ENCODE data around the gene RGS3.

RGS3 gene

GRCh38 chr9:113588936-113589335, 125.4 kb downstream of the RGS3 start:
- TF ChIP-seq ESRRG (CRISPR knock-in tag; IDR thresholded peaks at IDR 0.05) (no peak), ZNF565 (CRISPR knock-in tag; conservative IDR thresholded peaks at IDR 0.05; ENCODE audit: low read depth) (no peak), TSHZ2 (CRISPR knock-in tag; IDR thresholded peaks at IDR 0.05) (no peak), ISL1 (CRISPR knock-in tag; IDR thresholded peaks at IDR 0.05) (no peak), TCF4 (CRISPR knock-in tag; IDR thresholded peaks at IDR 0.05; ENCODE audit: borderline replicate concordance) (no peak), ZNF8 (CRISPR knock-in tag; IDR thresholded peaks at IDR 0.05) (no peak), PPARA (CRISPR knock-in tag; IDR thresholded peaks at IDR 0.05; ENCODE audit: borderline replicate concordance) (no peak)
- ATAC-seq, result no peak

GRCh38 chr9:113589407-113589806, 125.9 kb downstream of the RGS3 start:
- ATAC-seq, result no peak
- TF ChIP-seq ISL1 (CRISPR knock-in tag; IDR thresholded peaks at IDR 0.05) (no peak), PATZ1 (CRISPR knock-in tag; IDR thresholded peaks at IDR 0.05; ENCODE audit: borderline replicate concordance) (no peak), CSRNP3 (CRISPR knock-in tag; IDR thresholded peaks at IDR 0.05) (no peak), PPARA (CRISPR knock-in tag; IDR thresholded peaks at IDR 0.05; ENCODE audit: borderline replicate concordance) (no peak), GLIS3 (CRISPR knock-in tag; IDR thresholded peaks at IDR 0.05) (no peak), TCF4 (CRISPR knock-in tag; IDR thresholded peaks at IDR 0.05; ENCODE audit: borderline replicate concordance) (no peak), ZNF8 (CRISPR knock-in tag; IDR thresholded peaks at IDR 0.05) (no peak), ZNF565 (CRISPR knock-in tag; conservative IDR thresholded peaks at IDR 0.05; ENCODE audit: low read depth) (no peak), ESRRG (CRISPR knock-in tag; IDR thresholded peaks at IDR 0.05) (no peak), ZFP30 (CRISPR knock-in tag; IDR thresholded peaks at IDR 0.05) (no peak), POU6F1 (CRISPR knock-in tag; IDR thresholded peaks at IDR 0.05; ENCODE audit: borderline replicate concordance, low read depth) (no peak), ZC3H10 (CRISPR knock-in tag; IDR thresholded peaks at IDR 0.05) (no peak), CREB5 (CRISPR knock-in tag; IDR thresholded peaks at IDR 0.05; ENCODE audit: low read depth) (no peak), ARNTL (CRISPR knock-in tag; IDR thresholded peaks at IDR 0.05; ENCODE audit: borderline replicate concordance, low read depth) (no peak), SNAI2 (CRISPR knock-in tag; IDR thresholded peaks at IDR 0.05) (no peak)

GRCh38 chr9:113589890-113590289, 126.4 kb downstream of the RGS3 start:
- no peak for ATAC-seq
- TF ChIP-seq CSRNP3 (CRISPR knock-in tag; IDR thresholded peaks at IDR 0.05) (no peak), OSR1 (CRISPR knock-in tag; IDR thresholded peaks at IDR 0.05) (no peak), ZFP3 (CRISPR knock-in tag; IDR thresholded peaks at IDR 0.05) (no peak), ESRRG (CRISPR knock-in tag; IDR thresholded peaks at IDR 0.05) (no peak), CSDC2 (CRISPR knock-in tag; IDR thresholded peaks at IDR 0.05) (no peak), CREB5 (CRISPR knock-in tag; IDR thresholded peaks at IDR 0.05; ENCODE audit: low read depth) (no peak), ISL1 (CRISPR knock-in tag; IDR thresholded peaks at IDR 0.05) (no peak), TSHZ2 (CRISPR knock-in tag; IDR thresholded peaks at IDR 0.05) (no peak), PATZ1 (CRISPR knock-in tag; IDR thresholded peaks at IDR 0.05; ENCODE audit: borderline replicate concordance) (no peak)
